Coronary artery (tissue), 2 donors: ENCODE measurements around the gene PGK1.
A peak's percentile ranks its signal among the peaks of the same experiment; 100 is the strongest.

ENCODE experiments used
- DNase-seq: peaks from one replicate; pipeline ENCODE4 v3.0.0-alpha.2; 2017; ENCODE audit warnings: low spot score
- H3K27ac ChIP-seq, 2 donors: fragments of 200-600 bp; sonication (generic); one replicate each; pipeline ENCODE4 v1.5.1; 2016 to 2019
- H3K4me3 ChIP-seq: fragments of 200-600 bp; sonication (generic); 2 replicates; pipeline ENCODE4 v1.5.1; 2016; ENCODE audit warnings: mild to moderate bottlenecking, moderate library complexity
- CTCF ChIP-seq: fragments of 200-600 bp; sonication (generic); IDR thresholded peaks from one replicate; pipeline ENCODE4 v1.5.1; 2019; ENCODE audit warnings: antibody characterized with exemption

The PGK1 gene

GRCh38 chrX:78104447-78105176, 564 bp downstream of the PGK1 start:
- Histone ChIP-seq H3K4me3 (peak overlapping the region; percentile 75), H3K27ac (peak overlapping the region; percentile 74 to 80)
- DNase-seq: peak; percentile 80
- TF ChIP-seq CTCF: no peak

GRCh38 chrX:78105944-78106650, 2.0 kb downstream of the PGK1 start:
- H3K4me3 ChIP-seq: peak overlapping the region; percentile 75
- TF ChIP-seq CTCF: no peak
- no peak overlapping the region for H3K27ac ChIP-seq
- DNase-seq: no peak

GRCh38 chrX:78106651-78106986, 2.6 kb downstream of the PGK1 start:
- no peak for TF ChIP-seq CTCF
- peak overlapping the region; percentile 75 for H3K4me3 ChIP-seq
- no peak for DNase-seq
- H3K27ac ChIP-seq: no peak overlapping the region

GRCh38 chrX:78109458-78109857, 5.4 kb downstream of the PGK1 start:
- DNase-seq: no peak
- Histone ChIP-seq H3K27ac (no peak overlapping the region), H3K4me3 (no peak overlapping the region)
- no peak for TF ChIP-seq CTCF

- H3K4me3 ChIP-seq: no peak overlapping the region
- TF ChIP-seq CTCF: no peak
- no peak overlapping the region for H3K27ac ChIP-seq
- DNase-seq: no peak
These were observed 7.3 kb downstream of the PGK1 start for GRCh38 chrX:78111140-78111931.

- TF ChIP-seq CTCF: no peak
- Histone ChIP-seq H3K27ac (no peak overlapping the region), H3K4me3 (no peak overlapping the region)
- no peak for DNase-seq
These were observed 12.3 kb downstream of the PGK1 start for GRCh38 chrX:78116365-78116764.
